Measurements from ENCODE around the gene C1orf105.

DNA sequence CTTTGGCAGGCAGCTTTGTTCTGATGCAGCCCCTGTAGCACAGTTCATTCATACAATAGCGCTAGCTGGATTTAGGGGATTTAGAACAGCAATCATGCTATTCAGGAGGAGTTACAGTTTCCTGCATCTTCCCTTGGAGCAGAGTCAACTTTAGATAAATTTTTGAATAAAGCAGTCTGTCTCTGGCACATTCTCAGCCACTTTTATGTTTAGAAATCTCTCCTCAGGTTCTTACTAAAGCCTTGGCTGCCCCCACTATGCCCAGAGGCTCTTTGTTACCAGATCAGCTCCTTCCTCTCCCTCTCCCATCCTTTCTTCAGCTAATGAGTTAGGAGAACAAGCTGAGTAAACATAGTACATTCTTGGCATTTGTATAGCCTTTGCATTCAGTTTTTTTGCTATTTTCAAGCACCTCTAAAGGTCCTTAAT, 40.4 kb downstream of the C1orf105 start:
- no peak for TF ChIP-seq CTCF (IDR thresholded peaks at IDR 0.05)
- no peak for TF ChIP-seq POLR2A (IDR thresholded peaks at IDR 0.05)

Measured in esophagus squamous epithelium (tissue), 4 donors.